Karpas-422 (cell line): Measurements from ENCODE around the gene SLC2A13. TPM values are rescaled to one million over a fixed set of nuclear protein-coding genes. Genes with fewer than 3 reads are reported as not detected.
"Not testable (repeated sequence)": the region's sequence is repeated elsewhere in the genome, so short reads cannot be mapped to it uniquely, and the experiment has no call there.

Experiments
- DNase-seq: peaks from one replicate; pipeline ENCODE4 v3.0.0-alpha.2; 2015
- H2AFZ ChIP-seq: fragments of 200-600 bp; sonication (generic); 2 replicates; pipeline ENCODE4 v1.6.1; 2014; ENCODE audit warnings: antibody characterized with exemption, low read length, mixed read lengths
- H3K27ac ChIP-seq: fragments of 200-600 bp; sonication (generic); 2 replicates; pipeline ENCODE4 v1.5.1; 2014; ENCODE audit warnings: mild to moderate bottlenecking, low read length, moderate library complexity
- H3K27me3 ChIP-seq: fragments of 200-600 bp; sonication (generic); 2 replicates; pipeline ENCODE4 v1.6.1; 2014; ENCODE audit warnings: low read length, mixed read lengths
- H3K36me3 ChIP-seq: fragments of 200-600 bp; sonication (generic); 2 replicates; pipeline ENCODE4 v1.6.1; 2014; ENCODE audit warnings: low read length, mixed read lengths; ENCODE audit not compliant: insufficient read depth
- H3K4me1 ChIP-seq: fragments of 200-600 bp; sonication (generic); 2 replicates; pipeline ENCODE4 v1.6.1; 2014; ENCODE audit warnings: mild to moderate bottlenecking, low read length, mixed read lengths
- H3K4me2 ChIP-seq: fragments of 200-600 bp; sonication (generic); 2 replicates; pipeline ENCODE4 v1.6.1; 2014; ENCODE audit warnings: low read length, low read depth, mild to moderate bottlenecking; ENCODE audit not compliant: poor library complexity, severe bottlenecking
- H3K4me3 ChIP-seq: fragments of 200-600 bp; sonication (generic); 2 replicates; pipeline ENCODE4 v1.5.1; 2014; ENCODE audit warnings: mild to moderate bottlenecking, antibody characterized with exemption, low read length, mixed read lengths
- H3K79me2 ChIP-seq: fragments of 200-600 bp; sonication (generic); 2 replicates; pipeline ENCODE4 v1.6.1; 2014; ENCODE audit warnings: mild to moderate bottlenecking, low read length, mixed read lengths
- H3K9ac ChIP-seq: fragments of 200-600 bp; sonication (generic); 2 replicates; pipeline ENCODE4 v1.6.0; 2014; ENCODE audit warnings: low read length
- H3K9me2 ChIP-seq: fragments of 200-600 bp; sonication (generic), shearing (Covaris generic); replicated peaks from 2 replicates; pipeline ENCODE4 v1.6.0; 2014; ENCODE audit warnings: mild to moderate bottlenecking, low read length, moderate library complexity; ENCODE audit not compliant: insufficient read depth
- H3K9me3 ChIP-seq: fragments of 300-700, 200-600 bp; sonication (generic); 2 replicates; pipeline ENCODE4 v1.6.1; 2014; ENCODE audit warnings: low read length, mixed read lengths
- H4K20me1 ChIP-seq: fragments of 200-600 bp; sonication (generic); 2 replicates; pipeline ENCODE4 v1.6.1; 2014; ENCODE audit warnings: mild to moderate bottlenecking, antibody characterized with exemption, low read length, low read depth; ENCODE audit not compliant: insufficient read depth
- total RNA-seq: library from RNA; depleted of rRNA; stranded (reverse); fragments of >200 nt; shearing (Covaris generic); gene quantifications from 2 replicates; pipeline ENCODE4 v1.2.3, GENCODE V29; 2014; ENCODE audit warnings: low replicate concordance

Gene SLC2A13
- total RNA-seq, 1 experiment from 2014 or later = 0.89 TPM

- Histone ChIP-seq H3K4me3 (no peak overlapping the region), H3K9ac (no peak overlapping the region), H3K27ac (no peak overlapping the region), H3K4me2 (no peak overlapping the region), H3K9me2 (no peaks in the 10 kb centered on the region), H3K4me1 (no peaks in the 10 kb centered on the region), H3K9me3 (no peaks in the 10 kb centered on the region), H4K20me1 (no peaks in the 10 kb centered on the region), H2AFZ (no peak overlapping the region), H3K27me3 (no peaks in the 10 kb centered on the region), H3K79me2 (no peaks in the 10 kb centered on the region), H3K36me3 (no peaks in the 10 kb centered on the region)
- DNase-seq = no peak
These were observed 177.5 kb downstream of the SLC2A13 start for GRCh38 chr12:39928181-39928899.

- H3K9ac ChIP-seq = no peak overlapping the region
- H3K27ac ChIP-seq = no peak overlapping the region
- H2AFZ ChIP-seq = no peak overlapping the region
- H3K27me3 ChIP-seq = no peaks in the 10 kb centered on the region
- H3K9me3 ChIP-seq = no peaks in the 10 kb centered on the region; the same call in 1 of the 2 replicates
- no peak overlapping the region for H3K4me2 ChIP-seq
- no peaks in the 10 kb centered on the region for H3K79me2 ChIP-seq
- no peaks in the 10 kb centered on the region for H3K9me2 ChIP-seq
- no peaks in the 10 kb centered on the region for H3K4me1 ChIP-seq
- no peak for DNase-seq
- H3K36me3 ChIP-seq = no peaks in the 10 kb centered on the region
- H3K4me3 ChIP-seq = no peak overlapping the region
- no peaks in the 10 kb centered on the region for H4K20me1 ChIP-seq
These were observed 182.5 kb downstream of the SLC2A13 start for GRCh38 chr12:39923364-39923763.

GRCh38 chr12:39922598-39922997, 183.3 kb downstream of the SLC2A13 start:
- not testable (repeated sequence) for H3K79me2 ChIP-seq, H4K20me1 ChIP-seq, H2AFZ ChIP-seq, H3K27ac ChIP-seq, H3K4me2 ChIP-seq, H3K27me3 ChIP-seq, H3K4me3 ChIP-seq, H3K36me3 ChIP-seq, H3K9me2 ChIP-seq, DNase-seq, H3K9ac ChIP-seq, H3K9me3 ChIP-seq, H3K4me1 ChIP-seq

- Histone ChIP-seq H3K9me3 (no peaks in the 10 kb centered on the region; the same call in 1 of the 2 replicates), H3K4me3 (no peak overlapping the region), H4K20me1 (no peaks in the 10 kb centered on the region), H2AFZ (no peak overlapping the region), H3K9me2 (no peaks in the 10 kb centered on the region), H3K9ac (no peak overlapping the region), H3K27me3 (no peaks in the 10 kb centered on the region), H3K27ac (no peak overlapping the region), H3K4me2 (no peak overlapping the region), H3K79me2 (no peaks in the 10 kb centered on the region), H3K4me1 (no peaks in the 10 kb centered on the region), H3K36me3 (no peaks in the 10 kb centered on the region)
- DNase-seq = no peak
These were observed 185.2 kb downstream of the SLC2A13 start for GRCh38 chr12:39920647-39921046.

- no peaks in the 10 kb centered on the region for H3K79me2 ChIP-seq
- no peaks in the 10 kb centered on the region for H3K36me3 ChIP-seq
- H4K20me1 ChIP-seq = no peaks in the 10 kb centered on the region
- H3K4me2 ChIP-seq = no peak overlapping the region
- no peaks in the 10 kb centered on the region for H3K4me1 ChIP-seq
- no peaks in the 10 kb centered on the region for H3K9me2 ChIP-seq
- no peak overlapping the region for H3K4me3 ChIP-seq
- H3K9ac ChIP-seq = no peak overlapping the region
- no peak overlapping the region for H3K27ac ChIP-seq
- DNase-seq = no peak
- no peaks in the 10 kb centered on the region; the same call in 1 of the 2 replicates for H3K9me3 ChIP-seq
- no peak overlapping the region for H2AFZ ChIP-seq
- no peaks in the 10 kb centered on the region for H3K27me3 ChIP-seq
These were observed 185.7 kb downstream of the SLC2A13 start for GRCh38 chr12:39920222-39920621.

GRCh38 chr12:39919790-39920189, 186.1 kb downstream of the SLC2A13 start:
- no peaks in the 10 kb centered on the region for H3K79me2 ChIP-seq
- H4K20me1 ChIP-seq = no peaks in the 10 kb centered on the region
- H3K4me1 ChIP-seq = no peaks in the 10 kb centered on the region
- no peak for DNase-seq
- no peaks in the 10 kb centered on the region for H3K27me3 ChIP-seq
- H3K4me2 ChIP-seq = no peak overlapping the region
- no peak overlapping the region for H2AFZ ChIP-seq
- no peak overlapping the region for H3K27ac ChIP-seq
- H3K36me3 ChIP-seq = no peaks in the 10 kb centered on the region
- H3K9me3 ChIP-seq = no peaks in the 10 kb centered on the region; the same call in 1 of the 2 replicates
- H3K4me3 ChIP-seq = no peak overlapping the region
- H3K9ac ChIP-seq = no peak overlapping the region
- no peaks in the 10 kb centered on the region for H3K9me2 ChIP-seq

GRCh38 chr12:39915249-39915648, 190.6 kb downstream of the SLC2A13 start:
- Histone ChIP-seq H3K9me2 (no peaks in the 10 kb centered on the region), H3K36me3 (no peaks in the 10 kb centered on the region), H3K27me3 (no peaks in the 10 kb centered on the region), H3K79me2 (no peaks in the 10 kb centered on the region), H3K4me2 (no peak overlapping the region), H3K27ac (no peak overlapping the region), H3K4me1 (no peaks in the 10 kb centered on the region), H4K20me1 (no peaks in the 10 kb centered on the region), H2AFZ (no peak overlapping the region), H3K9ac (no peak overlapping the region), H3K9me3 (no peaks in the 10 kb centered on the region), H3K4me3 (no peak overlapping the region)
- no peak for DNase-seq

GRCh38 chr12:39912211-39912980, 193.5 kb downstream of the SLC2A13 start:
- Histone ChIP-seq H3K27ac (no peak overlapping the region), H3K9me2 (no peaks in the 10 kb centered on the region), H3K4me2 (no peak overlapping the region)

More at GRCh38 chr12:39912211-39912980, 193.5 kb downstream of the SLC2A13 start:
- Histone ChIP-seq H3K36me3 (no peaks in the 10 kb centered on the region), H3K27me3 (no peaks in the 10 kb centered on the region), H3K9ac (no peak overlapping the region), H3K4me1 (no peaks in the 10 kb centered on the region), H3K9me3 (no peaks in the 10 kb centered on the region), H2AFZ (no peak overlapping the region), H3K4me3 (no peak overlapping the region), H3K79me2 (no peaks in the 10 kb centered on the region), H4K20me1 (no peaks in the 10 kb centered on the region)
- no peak for DNase-seq
